GM12891 (cell line): ENCODE data around the gene NAV2.

Source experiments
- DNase-seq: peaks from one replicate; pipeline ENCODE4 v3.0.0; 2011; ENCODE audit warnings: low spot score; ENCODE audit not compliant: insufficient read length
- FAIRE-seq: peaks from 2 replicates; lab custom pipeline; 2011; peaks lifted over from hg19 to GRCh38; lab: Jason Lieb, UNC
- PAX5 ChIP-seq: IDR thresholded peaks from 2 replicates; pipeline ENCODE4 v1.6.1; 2011; ENCODE audit warnings: low read length, moderate library complexity, mild to moderate bottlenecking; ENCODE audit not compliant: insufficient read depth, severe bottlenecking
- POLR2A ChIP-seq: IDR thresholded peaks from 2 replicates; pipeline ENCODE4 v1.6.1; 2011; ENCODE audit warnings: low read depth, low read length, control low read depth
- POLR2AphosphoS5 ChIP-seq: IDR thresholded peaks from 2 replicates; pipeline ENCODE4 v1.6.1; 2011; ENCODE audit warnings: low read depth, low read length, control low read depth
- POU2F2 ChIP-seq: IDR thresholded peaks from 2 replicates; pipeline ENCODE4 v1.6.1; 2011; ENCODE audit warnings: low read depth, mild to moderate bottlenecking, control low read depth, low read length, moderate library complexity
- SPI1 ChIP-seq: IDR thresholded peaks from 2 replicates; pipeline ENCODE4 v1.6.1; 2011; ENCODE audit warnings: low read depth, low read length, control low read depth
- TAF1 ChIP-seq: IDR thresholded peaks from 2 replicates; pipeline ENCODE4 v1.6.1; 2011; ENCODE audit warnings: low read depth, low read length, control low read depth

NAV2 gene

GRCh38 chr11:19687392-19687791, 25.2 kb upstream of the NAV2 start:
- DNase-seq: no peak
- FAIRE-seq: no peak
- no peak for TF ChIP-seq TAF1
- TF ChIP-seq POLR2AphosphoS5: no peak

DNA sequence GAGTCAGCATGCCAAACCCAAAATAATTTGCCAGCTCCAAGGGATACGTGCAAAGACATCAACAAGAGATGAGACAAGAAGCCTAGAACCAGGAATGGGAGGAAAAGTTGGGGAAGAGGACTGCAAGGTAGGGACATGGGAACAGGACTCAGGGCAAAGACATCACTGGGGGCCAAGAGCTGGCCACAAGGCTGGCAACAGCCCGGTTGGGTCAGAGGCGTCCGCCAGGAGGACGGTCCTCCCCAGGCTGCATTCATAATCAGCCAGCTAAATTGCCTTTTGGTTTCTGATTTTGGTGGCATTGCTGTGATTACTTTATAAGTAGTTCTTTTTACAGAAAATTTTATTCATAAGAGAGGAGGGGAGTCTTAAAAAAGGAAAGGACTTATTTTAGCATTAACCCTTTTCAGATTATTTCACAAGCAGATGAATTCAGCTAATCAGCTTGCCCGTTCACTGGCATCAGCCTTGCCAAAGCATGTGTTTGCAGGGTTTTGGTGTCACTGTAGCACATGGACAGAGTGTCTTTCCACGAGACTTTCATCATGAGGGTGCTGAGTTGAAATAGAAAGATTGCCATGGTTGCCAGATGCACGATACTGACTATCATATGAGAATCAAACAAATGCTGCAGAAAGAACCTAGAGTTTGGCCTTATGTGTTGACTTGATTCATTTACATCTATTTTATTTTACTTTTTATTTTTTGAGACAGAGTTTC, 23.2 kb upstream of the NAV2 start:
- DNase-seq (no peak), FAIRE-seq (no peak)
- no peak for TF ChIP-seq POLR2AphosphoS5
- no peak for TF ChIP-seq TAF1
- TF ChIP-seq POU2F2: no peak
- TF ChIP-seq PAX5: no peak
- TF ChIP-seq SPI1: no peak
- no peak for TF ChIP-seq POLR2A

- FAIRE-seq (no peak), DNase-seq (no peak)
- TF ChIP-seq POLR2A (no peak), TAF1 (no peak), PAX5 (no peak), POU2F2 (no peak), POLR2AphosphoS5 (no peak), SPI1 (no peak)
Measured at GRCh38 chr11:19690885-19691284, 21.8 kb upstream of the NAV2 start.

DNA sequence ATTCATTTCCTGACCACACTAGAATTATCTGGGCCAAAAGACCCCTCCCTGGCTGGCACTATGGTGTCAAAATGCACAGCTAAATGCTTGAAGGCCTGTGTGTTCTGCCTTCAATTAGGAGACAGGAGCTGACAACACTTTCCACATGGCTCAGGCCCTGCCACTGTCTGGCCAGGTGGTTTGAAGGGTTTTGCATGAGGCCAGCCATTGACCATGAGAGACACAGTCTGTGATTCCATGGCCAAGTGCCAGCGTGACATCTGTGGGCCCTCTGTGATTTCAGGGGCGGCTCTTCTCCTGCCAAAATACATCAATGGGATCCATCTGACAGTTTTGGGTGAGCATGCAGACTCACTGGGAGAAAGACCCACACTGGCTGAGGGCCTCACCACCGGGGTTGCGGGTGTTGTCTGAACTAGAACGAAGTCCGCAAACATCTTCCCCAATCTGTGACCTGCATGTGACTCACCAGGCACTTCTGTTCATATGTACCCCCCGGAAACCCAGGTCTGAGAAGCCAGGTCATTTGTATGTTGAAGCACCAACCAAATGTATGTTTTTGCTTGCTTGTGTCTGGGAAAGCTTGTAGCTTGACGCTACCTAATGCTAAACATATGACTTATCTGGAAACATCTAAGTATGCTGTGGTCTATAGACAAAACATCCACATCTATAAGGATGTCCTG, 20.7 kb upstream of the NAV2 start:
- DNase-seq: no peak
- FAIRE-seq: no peak
- TF ChIP-seq POLR2AphosphoS5 (no peak), TAF1 (no peak), SPI1 (no peak), POLR2A (no peak), POU2F2 (no peak), PAX5 (no peak)

- TF ChIP-seq SPI1 (no peak), POLR2AphosphoS5 (no peak), PAX5 (no peak), POU2F2 (no peak), POLR2A (no peak), TAF1 (no peak)
- no peak for FAIRE-seq
- no peak for DNase-seq
Measured at GRCh38 chr11:19693146-19693545, 19.5 kb upstream of the NAV2 start.

DNA sequence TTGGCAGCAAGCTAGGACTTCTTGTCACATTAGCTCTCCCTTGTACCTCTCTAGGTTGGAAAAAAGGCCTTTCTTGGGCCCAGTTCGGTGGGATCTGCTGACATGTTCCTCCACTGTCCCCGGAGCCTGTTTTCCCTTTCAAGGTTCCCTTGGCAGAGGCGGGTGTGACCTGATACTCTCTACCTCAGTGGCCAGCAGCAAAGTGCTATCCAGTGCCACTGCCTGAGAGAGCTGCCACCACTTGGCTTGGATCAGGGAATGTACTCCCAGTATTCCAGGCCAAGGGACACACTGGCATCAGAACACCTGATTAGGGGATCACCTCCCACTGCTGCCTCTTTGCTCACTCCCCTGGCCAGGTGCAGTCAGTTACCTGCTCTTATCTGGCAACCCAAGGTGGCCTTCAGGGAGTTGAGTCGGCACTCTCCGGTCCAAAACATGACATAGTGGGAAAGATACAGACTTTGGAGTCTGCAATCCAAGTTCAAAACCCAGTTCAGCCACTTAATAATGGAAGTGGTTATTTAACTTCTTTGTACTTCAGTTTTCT, 17.8 kb upstream of the NAV2 start:
- FAIRE-seq (no peak), DNase-seq (no peak)
- TF ChIP-seq TAF1 (no peak), PAX5 (no peak), POLR2A (no peak), SPI1 (no peak), POLR2AphosphoS5 (no peak), POU2F2 (no peak)

- no peak for FAIRE-seq
- no peak for TF ChIP-seq POLR2AphosphoS5
- TF ChIP-seq TAF1: no peak
- no peak for TF ChIP-seq SPI1
- no peak for TF ChIP-seq POLR2A
- DNase-seq: no peak
Measured at GRCh38 chr11:19696073-19696472, 16.6 kb upstream of the NAV2 start.

DNA sequence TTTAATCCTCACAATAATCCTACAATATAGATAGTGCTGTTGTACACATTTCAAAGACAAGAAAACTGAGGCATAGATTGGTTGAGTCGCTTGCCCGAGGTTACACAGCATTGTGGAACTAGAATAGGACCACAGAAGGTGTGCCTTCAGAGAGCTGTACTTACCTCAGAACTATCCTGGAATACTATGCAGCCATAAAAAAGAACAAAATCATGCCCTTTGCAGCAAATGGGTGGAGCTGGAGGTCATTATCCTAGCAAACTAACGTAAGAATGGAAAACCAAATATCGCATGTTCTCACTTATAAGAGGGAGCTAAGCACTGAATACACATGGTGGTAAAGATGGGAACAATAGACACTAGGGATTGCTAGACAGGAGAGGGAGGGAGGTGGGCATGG, 15.7 kb upstream of the NAV2 start:
- no peak for FAIRE-seq
- DNase-seq: no peak
- TF ChIP-seq POU2F2 (no peak), PAX5 (no peak)

GRCh38 chr11:19697721-19698121, 14.9 kb upstream of the NAV2 start:
- DNase-seq: no peak
- TF ChIP-seq SPI1 (no peak), POU2F2 (no peak), TAF1 (no peak)
- FAIRE-seq: no peak

GRCh38 chr11:19698493-19699292, 13.9 kb upstream of the NAV2 start:
- FAIRE-seq: no peak
- DNase-seq: no peak
- TF ChIP-seq PAX5 (no peak), POLR2AphosphoS5 (no peak), POLR2A (no peak), TAF1 (no peak), SPI1 (no peak), POU2F2 (no peak)
